H1 (cell line): ENCODE results near the gene BABAM2. TPM values are rescaled to one million over a fixed set of nuclear protein-coding genes. Genes with fewer than 3 reads are reported as not detected.

Source experiments
- CTCF ChIA-PET: fragments of 300-600 bp; sonication (Branson Sonifier 250); formaldehyde crosslinking; loops from one replicate; lab custom pipeline; 2021; ENCODE audit not compliant: partially characterized antibody; lab: Charles Lee
- POLR2A ChIA-PET: fragments of 300-600 bp; sonication (Branson Sonifier 250); formaldehyde crosslinking; loops from one replicate; lab custom pipeline; 2021; ENCODE audit warnings: inconsistent platforms; ENCODE audit not compliant: partially characterized antibody; lab: Charles Lee
- DNase-seq, 2 experiments: peaks; one replicate each; pipeline versions ENCODE4 v3.0.0 to v3.0.0-alpha.2; 2010 to 2022; ENCODE audit warnings: low spot score in 2 of 2, low read depth in 1 of 2, mixed read lengths in 1 of 2
- FAIRE-seq: peaks from 2 replicates; lab custom pipeline; 2011; peaks lifted over from hg19 to GRCh38; lab: Jason Lieb, UNC
- H2AFZ ChIP-seq: 2 replicates; pipeline ENCODE4 v1.8.1; 2012; ENCODE audit warnings: low read length, inconsistent platforms
- H2AK5ac ChIP-seq: 2 replicates; pipeline ENCODE4 v1.6.1; 2013; ENCODE audit warnings: low read depth, low read length
- H2BK120ac ChIP-seq: replicated peaks from 2 replicates; pipeline ENCODE3; 2013; ENCODE audit warnings: low read depth, low read length, inconsistent platforms
- H2BK12ac ChIP-seq: 2 replicates; pipeline ENCODE4 v1.6.1; 2013; ENCODE audit warnings: low read depth, low read length
- H2BK15ac ChIP-seq: 2 replicates; pipeline ENCODE4 v1.6.1; 2013; ENCODE audit warnings: low read length
- H2BK20ac ChIP-seq: 2 replicates; pipeline ENCODE4 v1.6.1; 2013; ENCODE audit warnings: low read length
- H2BK5ac ChIP-seq: 2 replicates; pipeline ENCODE4 v1.6.1; 2013; ENCODE audit warnings: low read depth, low read length
- H3K14ac ChIP-seq: 2 replicates; pipeline ENCODE4 v1.6.1; 2013; ENCODE audit warnings: inconsistent platforms; ENCODE audit not compliant: insufficient read length
- H3K18ac ChIP-seq: 2 replicates; pipeline ENCODE4 v1.6.1; 2013; ENCODE audit warnings: low read length; ENCODE audit errors: extremely low read depth
- H3K23ac ChIP-seq: 2 replicates; pipeline ENCODE4 v1.6.1; 2013; ENCODE audit warnings: inconsistent platforms; ENCODE audit not compliant: insufficient read length
- H3K23me2 ChIP-seq: 2 replicates; pipeline ENCODE4 v1.6.1; 2013; ENCODE audit warnings: low read depth, low read length
- H3K27ac ChIP-seq: 2 replicates; pipeline ENCODE4 v1.6.1; 2011; ENCODE audit warnings: low read depth, low read length, inconsistent platforms
- H3K27me3 ChIP-seq, 4 experiments: replicated peaks in 1 of 4; 1 replicate in 1 of 4; 2 replicates in 3 of 4; pipeline versions ENCODE4 v1.6.1 to v1.8.1; 2011 to 2013; ENCODE audit warnings: low read length in 3 of 4, mild to moderate bottlenecking in 3 of 4, inconsistent platforms in 2 of 4, mixed read lengths in 2 of 4, moderate library complexity in 1 of 4; ENCODE audit not compliant: control insufficient read depth in 3 of 4, insufficient read depth in 3 of 4; ENCODE audit errors: extremely low read depth in 1 of 4
- H3K36me3 ChIP-seq, 4 experiments: 2 replicates each; pipeline versions ENCODE4 v1.6.1 to v1.8.1; 2011 to 2013; ENCODE audit warnings: mild to moderate bottlenecking in 4 of 4, low read length in 3 of 4, moderate library complexity in 2 of 4, control low read depth in 1 of 4, inconsistent platforms in 1 of 4; ENCODE audit not compliant: insufficient read depth in 4 of 4, control insufficient read depth in 2 of 4
- H3K4ac ChIP-seq: replicated peaks from 2 replicates; pipeline ENCODE3; 2013; ENCODE audit warnings: low read length, low read depth, mixed read lengths, inconsistent platforms; ENCODE audit not compliant: insufficient read length
- H3K4me1 ChIP-seq, 4 experiments: replicated peaks in 1 of 4; 1 replicate in 1 of 4; 2 replicates in 3 of 4; pipeline versions ENCODE4 v1.6.1 to v1.8.1; 2011 to 2013; ENCODE audit warnings: low read length in 3 of 4, inconsistent platforms in 2 of 4, mixed read lengths in 1 of 4; ENCODE audit not compliant: insufficient read depth in 4 of 4, control insufficient read depth in 3 of 4
- H3K4me2 ChIP-seq, 2 experiments: 2 replicates each; pipeline versions ENCODE4 v1.6.1 to v1.8.1; 2011 to 2013; ENCODE audit warnings: low read depth in 2 of 2, low read length in 2 of 2, control low read depth in 1 of 2, inconsistent platforms in 1 of 2, mild to moderate bottlenecking in 1 of 2; ENCODE audit not compliant: insufficient read depth in 1 of 2
- H3K4me3 ChIP-seq, 4 experiments: fragments of 200-600, 300-600 bp in 1 of 4; sonication (generic), shearing (Covaris generic), sonication (Bioruptor Twin) in 1 of 4; 2 replicates each; pipeline versions ENCODE4 v1.5.1 to v1.8.1; 2011 to 2016; ENCODE audit warnings: low read length in 4 of 4, low read depth in 3 of 4, control low read depth in 2 of 4, inconsistent platforms in 2 of 4, mild to moderate bottlenecking in 2 of 4, mixed read lengths in 1 of 4, moderate library complexity in 1 of 4; ENCODE audit not compliant: insufficient read depth in 2 of 4; ENCODE audit errors: extremely low read depth in 1 of 4
- H3K56ac ChIP-seq: replicated peaks from 2 replicates; pipeline ENCODE3; 2013; ENCODE audit warnings: low read depth, mild to moderate bottlenecking, mixed read lengths, low read length, inconsistent platforms; ENCODE audit not compliant: insufficient read length
- H3K79me1 ChIP-seq: 2 replicates; pipeline ENCODE4 v1.6.1; 2013; ENCODE audit warnings: low read depth, low read length, control low read depth
- H3K79me2 ChIP-seq, 2 experiments: 2 replicates each; pipeline versions ENCODE4 v1.6.1 to v1.8.1; 2012 to 2013; ENCODE audit warnings: low read length in 2 of 2, mild to moderate bottlenecking in 2 of 2, inconsistent platforms in 1 of 2; ENCODE audit not compliant: insufficient read depth in 2 of 2, control insufficient read depth in 1 of 2
- H3K9ac ChIP-seq, 4 experiments: replicated peaks in 1 of 4; 1 replicate in 1 of 4; 2 replicates in 3 of 4; pipeline versions ENCODE4 v1.6.1 to v1.8.1; 2011 to 2013; ENCODE audit warnings: low read depth in 3 of 4, low read length in 3 of 4, control low read depth in 2 of 4, mild to moderate bottlenecking in 2 of 4, moderate library complexity in 2 of 4, inconsistent platforms in 1 of 4; ENCODE audit errors: extremely low read depth in 1 of 4
- H3K9me3 ChIP-seq, 2 experiments: 2 replicates each; pipeline versions ENCODE4 v1.6.1 to v1.8.1; 2012 to 2013; ENCODE audit warnings: mild to moderate bottlenecking in 2 of 2, moderate library complexity in 2 of 2, control low read depth in 1 of 2, inconsistent platforms in 1 of 2, low read depth in 1 of 2, low read length in 1 of 2, mixed read lengths in 1 of 2; ENCODE audit not compliant: insufficient read depth in 2 of 2
- H4K20me1 ChIP-seq, 2 experiments: replicated peaks in 1 of 2; 2 replicates each; pipeline versions ENCODE3 to v1.8.1; 2011 to 2013; ENCODE audit warnings: inconsistent platforms in 2 of 2, low read length in 2 of 2, mild to moderate bottlenecking in 1 of 2; ENCODE audit not compliant: insufficient read depth in 2 of 2, control insufficient read depth in 1 of 2
- H4K5ac ChIP-seq: 2 replicates; pipeline ENCODE4 v1.6.1; 2013; ENCODE audit warnings: low read length, low read depth, mixed read lengths, inconsistent platforms; ENCODE audit not compliant: insufficient read length
- H4K8ac ChIP-seq: 2 replicates; pipeline ENCODE4 v1.8.0; 2013; ENCODE audit warnings: mild to moderate bottlenecking, moderate library complexity, low read length, inconsistent platforms; ENCODE audit not compliant: insufficient read depth; ENCODE audit errors: extremely low read depth
- H4K91ac ChIP-seq: replicated peaks from 2 replicates; pipeline ENCODE3; 2013; ENCODE audit warnings: low read length, mixed read lengths, inconsistent platforms; ENCODE audit not compliant: insufficient read length
- CTCF ChIP-seq, 3 experiments: IDR thresholded peaks; 1 replicate in 2 of 3; 2 replicates in 1 of 3; pipeline versions ENCODE4 v1.5.1 to v1.6.1; 2011; ENCODE audit warnings: low read length in 3 of 3, mild to moderate bottlenecking in 3 of 3, inconsistent platforms in 2 of 3, low read depth in 1 of 3, moderate library complexity in 1 of 3; ENCODE audit not compliant: insufficient read depth in 1 of 3; ENCODE audit errors: control extremely low read depth in 1 of 3
- E2F6 ChIP-seq: IDR thresholded peaks from 2 replicates; pipeline ENCODE4 v1.6.1; 2012; ENCODE audit warnings: inconsistent platforms
- EZH2 ChIP-seq: fragments of 200-600 bp; sonication (generic); IDR thresholded peaks from 2 replicates; pipeline ENCODE4 v1.7.1; 2012; ENCODE audit warnings: low read depth, mild to moderate bottlenecking, moderate library complexity, low read length, inconsistent platforms; ENCODE audit not compliant: severe bottlenecking
- JUND ChIP-seq: IDR thresholded peaks from 2 replicates; pipeline ENCODE4 v1.6.1; 2011; ENCODE audit warnings: mild to moderate bottlenecking, improper control_type of control experiment, low read length
- KDM4A ChIP-seq: IDR thresholded peaks from one replicate; pipeline ENCODE4 v1.7.1; 2012; ENCODE audit warnings: low read depth, mild to moderate bottlenecking, moderate library complexity, low read length, inconsistent platforms; ENCODE audit not compliant: severe bottlenecking
- NANOG ChIP-seq: IDR thresholded peaks from 2 replicates; pipeline ENCODE4 v1.6.1; 2011; ENCODE audit warnings: low read length, low read depth, mild to moderate bottlenecking, inconsistent platforms; ENCODE audit not compliant: insufficient read depth, poor library complexity, severe bottlenecking
- PHF8 ChIP-seq: fragments of 200-600 bp; sonication (generic); conservative IDR thresholded peaks from 2 replicates; pipeline ENCODE4 v1.7.1; 2012; ENCODE audit warnings: low read depth, mild to moderate bottlenecking, inconsistent platforms, low read length, moderate library complexity
- RXRA ChIP-seq: IDR thresholded peaks from 2 replicates; pipeline ENCODE4 v1.6.1; 2011; ENCODE audit warnings: low read depth, mild to moderate bottlenecking, low read length, moderate library complexity; ENCODE audit not compliant: insufficient read depth
- SUZ12 ChIP-seq: fragments of 200-600 bp; sonication (generic); IDR thresholded peaks from 2 replicates; pipeline ENCODE4 v1.6.1; 2012; ENCODE audit warnings: mild to moderate bottlenecking, inconsistent platforms, low read length, moderate library complexity, mixed read lengths
- TAF1 ChIP-seq: IDR thresholded peaks from 2 replicates; pipeline ENCODE4 v1.6.1; 2011; ENCODE audit warnings: mild to moderate bottlenecking, low read depth, low read length
- TBP ChIP-seq: IDR thresholded peaks from 2 replicates; pipeline ENCODE4 v1.6.1; 2011; ENCODE audit warnings: low read depth, low read length, improper control_type of control experiment
- WGBS, 2 experiments: shearing (Covaris generic) in 1 of 2; methylation state at CpG; one replicate each; pipeline versions ENCODE4 v1.1.6 to v1.1.7; 2013 to 2015; ENCODE audit warnings: low lambda C conversion rate in 2 of 2, mixed read lengths in 2 of 2, inconsistent platforms in 1 of 2, low coverage in 1 of 2, missing lambda C conversion rate in 1 of 2; ENCODE audit not compliant: insufficient replicate concordance in 2 of 2, insufficient coverage in 1 of 2, insufficient read length in 1 of 2; ENCODE audit errors: extremely low coverage in 1 of 2, missing lambda C conversion rate in 1 of 2; 5-methylcytosine and 5-hydroxymethylcytosine counted together
- polyA plus RNA-seq, 7 experiments: library from polyadenylated mRNA; depleted of rRNA in 3 of 7; stranded (reverse) in 5 of 7; unstranded in 2 of 7; fragments of >200 nt in 5 of 7; fragments of 200-250 nt in 2 of 7; gene quantifications; 1 replicate in 5 of 7; 2 replicates in 1 of 7; 4 replicates in 1 of 7; pipeline versions ENCODE4 v1.2.1 to v1.2.3, GENCODE V29; 2011 to 2013; ENCODE audit warnings: missing spikeins in 2 of 7, mixed read lengths in 2 of 7
- total RNA-seq: library from RNA; stranded (reverse); fragmentation: NEBNext Ultra II Directional; extraction: Animal tissue kit (Norgen Biotek cat#: 25700); gene quantifications from 2 replicates; pipeline ENCODE4 v1.2.1, GENCODE V29; 2021

Gene BABAM2
- total and polyA plus RNA-seq, 2 of the 8 experiments (the other 6 are each of a cell fraction or from before 2014, with no cell fraction given), result 15.8 to 20.9 TPM

- no peak overlapping the region for H2AK5ac ChIP-seq
- no peak overlapping the region for H2BK12ac ChIP-seq
- H3K9me3 ChIP-seq, result no peaks in the 10 kb centered on the region; a peak in 1 of 4 replicates
- H2AFZ ChIP-seq, result no peak overlapping the region
- H3K36me3 ChIP-seq, result no peaks in the 10 kb centered on the region
- no peaks in the 10 kb centered on the region for H3K79me2 ChIP-seq
- H3K23ac ChIP-seq, result no peak overlapping the region
- WGBS, 2 experiments, result 88% methylated on average over 2 of the region's 2 CpGs; no CpG with 5 or more reads in 1 of the 2 experiments
- H3K14ac ChIP-seq, result no peak overlapping the region
- no peak overlapping the region for H3K4ac ChIP-seq
- H2BK20ac ChIP-seq, result no peak overlapping the region
- no peak overlapping the region for H4K5ac ChIP-seq
- no peak overlapping the region for H3K9ac ChIP-seq
- no peak overlapping the region for H2BK120ac ChIP-seq
- H3K23me2 ChIP-seq, result no peaks in the 10 kb centered on the region
- no peak overlapping the region for H2BK15ac ChIP-seq
- no peaks in the 10 kb centered on the region for H3K79me1 ChIP-seq
- no peak overlapping the region for H4K8ac ChIP-seq
- POLR2A ChIA-PET, result no interaction called here
- no peak overlapping the region for H2BK5ac ChIP-seq
- CTCF ChIA-PET, result interaction anchor here (0.9 to 2.6 kb wide), 4 partner anchors 60 to 455 kb away, joined by 3 to 12 read pairs (median 3); no protein-coding TSS in a partner anchor
- no peak overlapping the region for H3K4me3 ChIP-seq
- H3K27ac ChIP-seq, result no peak overlapping the region
- no peak overlapping the region for H3K56ac ChIP-seq
- H4K91ac ChIP-seq, result no peak overlapping the region
- no peak for FAIRE-seq
- no peaks in the 10 kb centered on the region for H3K4me1 ChIP-seq
- H3K18ac ChIP-seq, result no peak overlapping the region
- no peak overlapping the region for H3K4me2 ChIP-seq
- no peaks in the 10 kb centered on the region for H3K27me3 ChIP-seq
- H4K20me1 ChIP-seq, result no peaks in the 10 kb centered on the region
- DNase-seq, result no peak
- TF ChIP-seq KDM4A, result no peak
- TF ChIP-seq JUND, result no peak
- TF ChIP-seq E2F6, result no peak
- TF ChIP-seq PHF8, result no peak
- TF ChIP-seq SUZ12, result no peak
- TF ChIP-seq CTCF (IDR thresholded peaks at IDR 0.05; ENCODE audit: control extremely low read depth in 1 of 3, insufficient read depth in 1 of 3, low read depth in 1 of 3, low read length in 3 of 3), result no peak
- no peak for TF ChIP-seq NANOG
- no peak for TF ChIP-seq TBP
- no peak for TF ChIP-seq RXRA
- no peak for TF ChIP-seq EZH2
- no peak for TF ChIP-seq TAF1
Observed at GRCh38 chr2:28158791-28159190, 268.3 kb downstream of the BABAM2 start.
